Keratinocyte (primary cell): ENCODE measurements around the gene GCA. TPM values are rescaled to one million over a fixed set of nuclear protein-coding genes. Genes with fewer than 3 reads are reported as not detected.
A peak's percentile ranks its signal among the peaks of the same experiment; 100 is the strongest.

ENCODE experiments used
- DNase-seq: peaks from one replicate; pipeline ENCODE4 v3.0.0-alpha.2; 2011; ENCODE audit warnings: low read depth, missing footprints, low spot score
- FAIRE-seq: peaks from 2 replicates; lab custom pipeline; 2011; peaks lifted over from hg19 to GRCh38; lab: Jason Lieb, UNC
- H2AFZ ChIP-seq: 2 replicates; pipeline ENCODE4 v1.6.0; 2012; ENCODE audit warnings: low read length, control low read depth, inconsistent platforms; ENCODE audit not compliant: control insufficient read depth
- H3K27ac ChIP-seq: 2 replicates; pipeline ENCODE4 v1.5.1; 2011; ENCODE audit warnings: low read length; ENCODE audit not compliant: control insufficient read depth, insufficient read depth
- H3K27me3 ChIP-seq: 3 replicates; pipeline ENCODE4 v1.6.0; 2011; ENCODE audit warnings: low read length; ENCODE audit not compliant: control insufficient read depth, insufficient read depth; ENCODE audit errors: extremely low read depth
- H3K36me3 ChIP-seq, 2 experiments: 2 replicates in 1 of 2; 3 replicates in 1 of 2; pipeline ENCODE4 v1.5.1; 2011; ENCODE audit warnings: low read length in 2 of 2, mild to moderate bottlenecking in 1 of 2; ENCODE audit not compliant: control insufficient read depth in 2 of 2, insufficient read depth in 2 of 2; ENCODE audit errors: extremely low read depth in 1 of 2
- H3K4me1 ChIP-seq: 3 replicates; pipeline ENCODE4 v1.5.1; 2011; ENCODE audit warnings: low read length; ENCODE audit not compliant: control insufficient read depth, insufficient read depth; ENCODE audit errors: extremely low read depth
- H3K4me2 ChIP-seq: 3 replicates; pipeline ENCODE4 v1.6.0; 2011; ENCODE audit warnings: low read depth, low read length; ENCODE audit not compliant: control insufficient read depth, insufficient read depth; ENCODE audit errors: extremely low read depth
- H3K4me3 ChIP-seq, 3 experiments: fragments of 200-600 bp in 1 of 3; sonication (generic) in 1 of 3; 2 replicates in 2 of 3; 3 replicates in 1 of 3; pipeline ENCODE4 v1.5.1; 2011 to 2016; ENCODE audit warnings: low read length in 3 of 3, mild to moderate bottlenecking in 3 of 3, control low read depth in 2 of 3, inconsistent platforms in 1 of 3, low read depth in 1 of 3, mixed read lengths in 1 of 3, mixed run types in 1 of 3, moderate library complexity in 1 of 3; ENCODE audit not compliant: control insufficient read depth in 2 of 3, insufficient read depth in 2 of 3; ENCODE audit errors: extremely low read depth in 1 of 3
- H3K79me2 ChIP-seq: 2 replicates; pipeline ENCODE4 v1.6.0; 2012; ENCODE audit warnings: low read length; ENCODE audit not compliant: control insufficient read depth, insufficient read depth
- H3K9ac ChIP-seq: 3 replicates; pipeline ENCODE4 v1.6.0; 2011; ENCODE audit warnings: low read length; ENCODE audit not compliant: control insufficient read depth, insufficient read depth; ENCODE audit errors: extremely low read depth
- H3K9me1 ChIP-seq: 3 replicates; pipeline ENCODE4 v1.6.0; 2011; ENCODE audit warnings: low read length; ENCODE audit not compliant: control insufficient read depth, insufficient read depth; ENCODE audit errors: extremely low read depth
- H3K9me3 ChIP-seq: 2 replicates; pipeline ENCODE4 v1.5.1; 2012; ENCODE audit warnings: low read depth, low read length; ENCODE audit not compliant: control insufficient read depth
- H4K20me1 ChIP-seq: 3 replicates; pipeline ENCODE4 v1.6.0; 2011; ENCODE audit warnings: low read length; ENCODE audit not compliant: control insufficient read depth, insufficient read depth; ENCODE audit errors: extremely low read depth
- EZH2 ChIP-seq: IDR thresholded peaks from one replicate; pipeline ENCODE4 v1.6.1; 2012; ENCODE audit warnings: inconsistent platforms, mild to moderate bottlenecking, low read length, moderate library complexity
- dilution Hi-C: fragments of 300-500 bp; cut with MboI; formaldehyde crosslinking; loops from one replicate; pipeline ENCODE4 v1.7.0; 2020; ENCODE audit warnings: low sequenced_read_pairs; ENCODE audit not compliant: extremely low pct_ligation_motif_present
- polyA plus RNA-seq, 5 experiments: library from polyadenylated mRNA; depleted of rRNA in 3 of 5; stranded (reverse) in 3 of 5; stranded (forward) in 1 of 5; unstranded in 1 of 5; fragments of >200 nt; gene quantifications; 1 replicate in 1 of 5; 2 replicates in 3 of 5; 3 replicates in 1 of 5; pipeline versions ENCODE4 v1.2.1 to v1.2.3, GENCODE V29; 2011 to 2012; ENCODE audit warnings: missing spikeins in 2 of 5, low read depth in 1 of 5, low replicate concordance in 1 of 5
- TF ChIP-seq, protein P1 (sequence below), 3 experiments: IDR thresholded peaks in 1 of 3; conservative IDR thresholded peaks in 1 of 3; optimal IDR thresholded peaks in 1 of 3; 2 replicates in 2 of 3; 3 replicates in 1 of 3; pipeline versions ENCODE3 to v1.5.1; 2011; ENCODE audit warnings: low read length in 3 of 3, mild to moderate bottlenecking in 3 of 3, moderate library complexity in 2 of 3, control low read depth in 1 of 3, inconsistent platforms in 1 of 3; ENCODE audit not compliant: insufficient read depth in 2 of 3; ENCODE audit errors: extremely low read depth in 1 of 3

Gene GCA
- polyA plus RNA-seq, 1 donor (not counting 4 experiments of a cell fraction or from before 2014, with no cell fraction given): 10.0 TPM

DNA sequence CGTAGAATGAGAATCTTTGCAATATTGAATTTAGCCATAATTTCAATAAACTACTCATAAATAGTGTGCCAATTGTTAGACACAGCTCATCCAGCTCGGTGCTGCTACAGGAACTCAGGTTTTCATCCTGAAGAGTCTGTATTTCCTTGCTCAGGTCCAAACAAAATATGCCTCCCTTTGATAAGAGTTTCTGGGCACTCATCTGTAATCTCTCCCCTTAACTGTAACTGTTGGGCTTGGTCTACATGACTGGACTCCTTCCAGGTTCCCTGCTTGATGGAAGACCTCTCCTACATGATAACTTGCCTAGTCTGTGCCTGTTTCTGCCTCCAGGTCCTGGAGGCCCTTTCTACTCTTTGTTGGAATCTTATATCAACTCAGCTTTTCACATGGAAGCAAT, 57.9 kb downstream of the GCA start:
- TF ChIP-seq, protein P1, sequence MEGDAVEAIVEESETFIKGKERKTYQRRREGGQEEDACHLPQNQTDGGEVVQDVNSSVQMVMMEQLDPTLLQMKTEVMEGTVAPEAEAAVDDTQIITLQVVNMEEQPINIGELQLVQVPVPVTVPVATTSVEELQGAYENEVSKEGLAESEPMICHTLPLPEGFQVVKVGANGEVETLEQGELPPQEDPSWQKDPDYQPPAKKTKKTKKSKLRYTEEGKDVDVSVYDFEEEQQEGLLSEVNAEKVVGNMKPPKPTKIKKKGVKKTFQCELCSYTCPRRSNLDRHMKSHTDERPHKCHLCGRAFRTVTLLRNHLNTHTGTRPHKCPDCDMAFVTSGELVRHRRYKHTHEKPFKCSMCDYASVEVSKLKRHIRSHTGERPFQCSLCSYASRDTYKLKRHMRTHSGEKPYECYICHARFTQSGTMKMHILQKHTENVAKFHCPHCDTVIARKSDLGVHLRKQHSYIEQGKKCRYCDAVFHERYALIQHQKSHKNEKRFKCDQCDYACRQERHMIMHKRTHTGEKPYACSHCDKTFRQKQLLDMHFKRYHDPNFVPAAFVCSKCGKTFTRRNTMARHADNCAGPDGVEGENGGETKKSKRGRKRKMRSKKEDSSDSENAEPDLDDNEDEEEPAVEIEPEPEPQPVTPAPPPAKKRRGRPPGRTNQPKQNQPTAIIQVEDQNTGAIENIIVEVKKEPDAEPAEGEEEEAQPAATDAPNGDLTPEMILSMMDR (optimal IDR thresholded peaks at IDR 0.05 in 1 of 3, IDR thresholded peaks at IDR 0.05 in 1 of 3, conservative IDR thresholded peaks at IDR 0.05 in 1 of 3; ENCODE audit: extremely low read depth in 1 of 3, insufficient read depth in 2 of 3, low read length in 3 of 3): no peak
- no peak for TF ChIP-seq EZH2
- H3K27me3 ChIP-seq: no peaks in the 10 kb centered on the region
- no peak overlapping the region for H3K4me3 ChIP-seq
- H3K4me2 ChIP-seq: no peak overlapping the region
- no peaks in the 10 kb centered on the region for H3K9me3 ChIP-seq
- no peak for DNase-seq
- H3K9ac ChIP-seq: no peak overlapping the region
- H3K4me1 ChIP-seq: no peaks in the 10 kb centered on the region
- H4K20me1 ChIP-seq: no peaks in the 10 kb centered on the region
- no peak overlapping the region for H3K27ac ChIP-seq
- dilution Hi-C loops: no loop called here
- H3K9me1 ChIP-seq: no peaks in the 10 kb centered on the region
- no peaks in the 10 kb centered on the region for H3K79me2 ChIP-seq
- no peak overlapping the region for H2AFZ ChIP-seq
- no peak for FAIRE-seq
- H3K36me3 ChIP-seq: no peaks in the 10 kb centered on the region

DNA sequence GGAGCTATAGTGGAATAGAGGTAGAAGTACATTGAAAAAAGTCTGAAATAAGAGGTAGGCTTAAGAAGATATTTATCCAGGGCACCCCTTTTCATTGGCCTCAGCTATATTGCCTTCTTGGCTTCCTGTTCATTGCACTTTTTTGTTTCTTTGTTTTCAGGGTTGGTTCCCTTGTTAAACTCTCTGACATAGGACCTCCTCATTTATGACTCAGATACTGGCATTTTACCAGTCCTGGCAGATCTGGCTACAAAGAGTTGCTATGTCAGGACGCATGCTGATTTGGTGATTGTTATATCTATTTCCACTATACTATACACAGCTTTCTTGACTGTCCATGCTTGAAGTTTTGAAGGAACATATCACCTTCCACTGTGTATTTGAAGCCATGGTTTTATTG, 60.0 kb downstream of the GCA start:
- H3K9me1 ChIP-seq: no peaks in the 10 kb centered on the region
- H3K36me3 ChIP-seq: no peaks in the 10 kb centered on the region
- H2AFZ ChIP-seq: no peak overlapping the region
- TF ChIP-seq EZH2: no peak
- TF ChIP-seq, protein P1 (optimal IDR thresholded peaks at IDR 0.05 in 1 of 3, IDR thresholded peaks at IDR 0.05 in 1 of 3, conservative IDR thresholded peaks at IDR 0.05 in 1 of 3; ENCODE audit: extremely low read depth in 1 of 3, insufficient read depth in 2 of 3, low read length in 3 of 3): no peak
- H3K27me3 ChIP-seq: no peaks in the 10 kb centered on the region
- no peak overlapping the region for H3K9ac ChIP-seq
- H3K4me3 ChIP-seq: no peak overlapping the region
- H4K20me1 ChIP-seq: no peaks in the 10 kb centered on the region
- H3K9me3 ChIP-seq: no peaks in the 10 kb centered on the region
- peak; percentile 9 for DNase-seq
- no peak overlapping the region for H3K4me2 ChIP-seq
- H3K27ac ChIP-seq: no peak overlapping the region
- no peaks in the 10 kb centered on the region for H3K79me2 ChIP-seq
- peak; percentile 74 for FAIRE-seq
- dilution Hi-C loops: no loop called here
- no peaks in the 10 kb centered on the region for H3K4me1 ChIP-seq

Other genes starting within 250 kb of the GCA start
- gene GCG, start 191.9 kb upstream of the GCA start, polyA plus RNA-seq: not detected in 3 replicates
- gene FAP, start 100.7 kb upstream of the GCA start, polyA plus RNA-seq: 8.5 to 20.9 TPM (median 12.8 TPM) in 3 replicates
- 10.0 to 18.5 TPM (median 17.7 TPM) in 3 replicates for gene IFIH1, start 25.4 kb upstream of the GCA start, polyA plus RNA-seq